GM18909 (cell line): ENCODE measurements around the gene MAPT.

Experiments used
- ATAC-seq: cut with Tn5 transposase; IDR thresholded peaks from one replicate; pipeline ENCODE4 v1.9.1; 2021; ENCODE audit warnings: mild to moderate bottlenecking; ENCODE audit not compliant: unreplicated experiment, poor library complexity

Gene MAPT

DNA sequence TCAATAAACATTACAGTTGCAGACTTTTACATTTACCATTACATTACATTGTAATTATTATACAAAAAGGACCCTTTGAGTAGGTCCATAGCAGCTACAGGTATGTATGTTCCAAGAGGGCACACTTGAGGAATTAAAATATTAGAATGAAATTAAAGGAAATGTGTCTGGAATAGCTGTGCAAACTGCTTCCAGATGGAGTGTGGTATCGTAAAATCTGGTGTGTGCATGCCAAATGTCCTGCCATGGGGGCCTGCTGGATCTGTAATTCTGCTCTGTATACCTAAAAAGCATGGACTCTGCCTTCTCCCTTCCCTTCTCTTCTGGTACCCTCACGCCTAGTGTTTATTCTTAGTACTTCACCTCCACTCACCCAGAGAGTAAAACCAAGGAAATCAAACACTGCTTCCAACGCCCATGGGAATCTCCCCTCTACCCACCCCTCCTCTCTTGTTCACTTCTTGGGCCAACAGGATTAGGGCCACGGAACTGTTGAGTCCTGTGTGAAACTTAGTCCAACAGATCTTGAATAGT, 143.4 kb downstream of the MAPT start:
- ATAC-seq: no peak

DNA sequence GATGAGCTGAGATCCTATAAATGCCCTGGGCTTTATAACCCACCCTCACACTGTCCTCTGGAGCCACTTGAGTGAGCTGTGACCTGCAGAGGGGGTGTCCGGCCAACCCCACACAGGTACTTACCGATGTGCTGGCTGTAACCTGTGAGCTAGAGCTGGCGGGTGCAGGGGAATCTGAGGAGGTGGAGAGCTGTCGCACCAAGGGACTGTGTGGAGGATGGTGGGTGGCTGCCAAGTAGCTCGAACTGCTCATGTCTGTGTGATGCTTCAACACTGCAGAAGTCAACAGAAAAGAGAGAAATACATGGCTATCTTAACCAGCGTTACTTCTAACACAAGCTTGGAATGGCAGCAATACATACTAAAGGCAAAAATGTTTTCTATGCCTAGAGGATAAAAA, 144.1 kb downstream of the MAPT start:
- no peak for ATAC-seq

- no peak for ATAC-seq
Measured at GRCh38 chr17:46038937-46039336, 144.6 kb downstream of the MAPT start.

DNA sequence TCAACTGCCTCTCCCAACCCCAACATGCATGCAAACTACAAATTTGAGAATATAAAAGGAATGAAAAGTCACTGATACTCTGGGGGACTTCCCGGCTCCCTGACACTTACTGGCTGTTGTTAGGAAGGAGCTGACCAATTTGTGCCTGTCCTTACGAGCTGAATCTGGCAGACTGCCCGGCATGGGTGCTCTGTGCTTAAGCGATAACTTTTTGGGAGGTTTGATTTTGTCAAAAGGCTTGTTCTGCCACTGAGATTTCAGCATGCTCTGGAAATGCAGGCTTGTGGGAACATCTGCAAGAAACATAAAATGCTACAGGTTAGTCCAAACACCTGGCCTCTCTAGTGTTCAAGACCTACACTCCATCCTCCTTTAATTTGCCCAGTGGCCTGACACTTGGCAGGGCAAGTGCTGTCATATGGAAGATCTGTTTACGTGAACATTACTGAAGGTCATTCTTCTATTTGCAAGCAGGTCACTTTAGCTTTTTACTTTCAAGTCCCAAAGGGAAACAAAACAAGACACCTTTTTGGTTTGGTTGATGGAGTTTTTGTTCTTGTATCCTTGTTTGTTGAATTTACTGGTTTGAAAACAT, 145.3 kb downstream of the MAPT start:
- no peak for ATAC-seq

DNA sequence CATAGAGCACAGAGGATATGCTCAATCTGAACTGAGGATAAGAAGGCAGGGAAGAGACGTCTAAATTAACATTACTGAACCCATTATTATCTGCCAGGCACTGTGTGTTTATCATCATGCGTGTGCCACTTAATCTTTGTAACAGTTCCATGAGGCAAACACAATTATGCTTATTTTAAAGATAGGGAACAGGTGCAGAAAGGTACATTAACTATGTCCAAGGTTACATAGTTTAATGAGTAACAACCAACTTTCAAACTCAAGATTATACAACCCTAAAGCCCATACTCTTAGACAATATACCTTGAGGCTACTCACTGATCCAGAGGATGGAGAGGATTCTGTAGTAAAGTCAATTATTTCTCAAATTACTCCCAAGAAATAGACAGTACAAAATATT, 147.9 kb downstream of the MAPT start:
- no peak for ATAC-seq

GRCh38 chr17:46042925-46043324, 148.6 kb downstream of the MAPT start:
- no peak for ATAC-seq

DNA sequence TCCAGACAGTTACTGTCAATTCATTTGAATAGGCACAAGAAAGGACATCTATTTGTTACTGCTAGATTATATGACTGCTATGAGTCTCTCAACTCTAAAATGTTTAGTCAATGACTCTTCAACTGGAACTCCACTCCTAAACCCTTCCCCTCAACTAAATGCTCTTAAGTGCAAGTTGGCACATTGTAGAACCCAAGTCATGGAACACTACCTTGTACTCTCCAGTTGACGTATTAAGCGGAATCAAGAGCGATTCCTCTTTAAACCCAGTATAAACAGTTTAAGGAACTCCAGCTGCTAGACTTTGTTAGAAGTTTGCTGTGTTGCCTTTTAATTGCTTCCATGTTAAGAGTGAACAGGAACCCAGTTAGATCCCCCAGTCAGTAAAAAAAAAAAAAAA, 149.3 kb downstream of the MAPT start:
- no peak for ATAC-seq

- no peak for ATAC-seq
Measured at GRCh38 chr17:46044286-46044928, 150.1 kb downstream of the MAPT start.

DNA sequence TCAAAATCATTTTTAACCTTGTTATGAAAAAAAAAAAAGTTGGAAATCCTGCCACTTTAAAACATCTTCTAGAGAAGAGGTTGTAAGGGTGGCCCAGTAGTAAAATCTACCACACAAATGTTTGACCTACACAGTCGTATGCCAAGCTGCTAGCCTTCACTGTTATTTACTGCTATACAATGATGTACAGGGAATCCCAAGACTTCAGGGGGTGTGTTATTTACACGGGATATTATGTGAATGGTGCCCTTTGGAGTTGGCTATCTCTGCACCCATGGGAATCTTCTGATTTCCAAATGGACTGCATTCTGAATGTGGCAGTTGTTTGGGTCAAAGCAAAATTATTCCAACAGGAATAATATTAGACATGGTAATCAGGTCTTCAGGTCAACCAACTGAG, 150.6 kb downstream of the MAPT start:
- ATAC-seq: no peak

GRCh38 chr17:46045639-46046038, 151.3 kb downstream of the MAPT start:
- ATAC-seq: no peak

- ATAC-seq: no peak
Measured at GRCh38 chr17:46046957-46047356, 152.6 kb downstream of the MAPT start.

- no peak for ATAC-seq
Measured at GRCh38 chr17:46047398-46047797, 153.0 kb downstream of the MAPT start.

GRCh38 chr17:46047856-46048255, 153.5 kb downstream of the MAPT start:
- no peak for ATAC-seq

GRCh38 chr17:46049656-46050055, 155.3 kb downstream of the MAPT start:
- ATAC-seq: no peak

DNA sequence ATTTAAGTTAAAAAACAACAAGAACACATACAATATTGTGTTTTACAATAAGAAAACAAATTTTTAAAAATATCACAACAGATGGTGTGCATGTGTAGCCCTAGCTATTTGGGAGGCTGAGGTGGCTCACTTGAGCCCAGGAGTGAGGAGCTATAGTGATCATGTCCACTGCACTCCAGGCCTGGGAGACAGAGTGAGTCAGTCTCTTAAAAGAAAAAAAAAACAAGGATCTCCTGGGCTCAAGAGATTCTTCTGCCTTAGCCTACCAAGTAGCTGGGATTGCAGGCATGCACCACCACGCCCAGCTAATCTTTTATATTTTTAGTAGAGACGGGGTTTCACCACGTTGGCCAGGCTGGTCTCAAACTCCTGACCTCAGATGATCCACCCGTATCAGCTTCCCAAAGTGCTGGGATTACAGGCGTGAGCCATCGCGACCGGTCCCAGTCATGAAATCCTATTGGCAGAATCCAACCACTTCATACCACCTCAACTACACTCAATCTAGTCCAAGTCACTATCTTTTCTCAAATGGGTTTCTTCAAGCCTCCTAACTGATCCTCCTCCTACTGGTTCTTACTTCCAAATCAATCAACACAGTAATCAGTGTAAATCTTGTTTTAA, 159.7 kb downstream of the MAPT start:
- ATAC-seq: no peak

GRCh38 chr17:46056800-46057304, 162.5 kb downstream of the MAPT start:
- ATAC-seq: no peak

GRCh38 chr17:46057366-46057765, 163.0 kb downstream of the MAPT start:
- ATAC-seq: no peak

DNA sequence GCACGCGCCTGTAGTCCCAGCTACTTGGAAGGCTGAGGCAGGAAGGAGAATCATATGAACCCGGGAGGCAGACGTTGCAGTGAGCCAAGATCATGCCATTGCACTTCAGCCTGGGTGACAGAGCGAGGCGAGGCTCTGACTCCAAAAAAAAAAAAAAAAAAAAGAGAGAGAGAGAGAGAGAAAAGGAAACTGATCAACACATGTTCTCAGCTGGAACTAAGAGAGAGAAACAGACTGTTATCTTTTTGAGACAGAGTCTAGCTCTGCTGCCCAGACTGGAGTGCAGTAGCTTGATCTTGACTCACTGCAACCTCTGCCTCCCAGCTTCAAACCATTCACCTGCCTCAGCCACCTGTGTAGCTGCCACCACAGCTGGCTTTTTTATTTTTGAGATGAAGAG, 165.1 kb downstream of the MAPT start:
- ATAC-seq: no peak

GRCh38 chr17:46060461-46060860, 166.1 kb downstream of the MAPT start:
- ATAC-seq: no peak

- ATAC-seq: no peak
Measured at GRCh38 chr17:46061435-46061834, 167.1 kb downstream of the MAPT start.

DNA sequence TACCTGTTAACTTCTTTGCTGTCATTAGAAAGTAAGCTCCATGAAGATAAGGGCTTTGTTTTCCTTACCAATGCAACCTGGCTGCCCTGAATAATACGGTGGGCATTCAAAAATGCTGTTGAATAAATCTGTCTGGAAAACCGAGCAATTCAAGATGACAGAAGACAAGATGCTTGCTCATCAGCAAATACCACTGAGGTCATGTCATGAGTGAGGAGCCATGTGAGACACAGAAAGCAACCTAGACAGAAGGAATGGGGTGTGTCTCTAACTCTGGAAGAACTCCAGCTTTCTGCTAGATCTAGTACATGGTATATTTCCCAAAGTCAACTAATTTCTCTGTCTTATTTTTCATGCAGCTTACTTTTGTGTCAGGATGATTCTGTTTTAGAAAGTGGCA, 168.9 kb downstream of the MAPT start:
- ATAC-seq: no peak

DNA sequence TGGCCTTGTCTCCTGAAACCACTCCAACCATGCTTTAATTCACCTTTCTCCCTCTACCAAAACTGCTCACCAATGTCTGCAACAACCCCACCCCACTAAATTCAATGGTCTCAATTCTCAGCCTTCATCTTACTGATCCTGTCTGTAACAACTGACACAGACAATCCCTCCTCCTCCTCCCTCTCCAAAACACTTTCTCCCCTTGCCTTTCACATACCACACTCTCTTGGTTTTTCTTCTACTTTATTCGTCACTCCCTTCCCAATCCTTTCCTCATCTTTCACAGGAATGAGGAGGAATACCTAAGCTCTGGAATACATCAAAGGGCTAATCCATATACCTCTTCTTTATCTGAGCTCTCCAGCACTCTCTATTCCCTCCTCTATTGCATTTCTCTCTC, 170.1 kb downstream of the MAPT start:
- no peak for ATAC-seq
